GM12872 (cell line): ENCODE measurements around the gene DDX56.

Experiments used
- TF ChIP-seq, protein P1 (sequence below): IDR thresholded peaks from 3 replicates; pipeline ENCODE4 v1.5.1; 2011; ENCODE audit warnings: low read depth, mild to moderate bottlenecking, low read length, moderate library complexity; ENCODE audit not compliant: insufficient read depth

DDX56 gene

DNA sequence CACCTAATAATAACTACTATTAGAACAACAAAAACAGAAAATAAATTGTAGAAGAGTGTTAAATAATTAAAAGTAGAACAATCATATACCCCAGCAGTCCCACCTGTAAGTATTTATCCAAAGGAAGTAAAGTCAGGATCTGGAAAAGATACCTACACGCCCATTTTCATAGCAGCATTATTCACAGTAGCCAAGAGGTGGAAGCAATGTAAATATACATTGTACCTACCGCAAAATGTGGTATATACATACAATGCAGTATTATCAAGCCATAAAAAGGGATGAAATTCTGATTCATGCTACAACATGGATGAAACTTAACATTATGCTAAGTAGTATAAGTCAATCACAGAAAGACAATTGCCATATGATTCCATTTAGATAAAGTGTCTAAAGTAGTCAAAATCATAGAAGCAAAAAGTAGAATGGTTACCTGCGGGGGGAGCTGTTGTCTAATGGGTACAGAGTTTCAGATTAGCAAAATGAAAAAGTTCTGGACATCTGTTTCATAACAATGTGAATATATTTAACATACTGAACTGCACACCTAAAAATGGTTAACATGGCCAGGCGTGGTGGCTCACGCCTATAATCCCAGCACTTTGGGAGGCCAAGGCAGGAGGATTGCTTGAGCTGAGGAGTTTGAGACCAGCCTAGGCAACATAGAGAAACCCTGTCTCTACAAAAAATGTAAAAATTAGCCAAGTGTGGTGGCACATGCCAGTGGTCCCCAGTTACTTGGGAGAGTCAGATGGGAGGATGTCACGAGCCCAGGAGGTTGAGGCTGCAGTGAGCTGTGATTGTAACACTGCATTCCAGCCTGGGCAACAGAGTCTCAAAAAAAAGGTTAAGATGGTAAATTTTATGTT, 14.4 kb upstream of the DDX56 start:
- TF ChIP-seq, protein P1, sequence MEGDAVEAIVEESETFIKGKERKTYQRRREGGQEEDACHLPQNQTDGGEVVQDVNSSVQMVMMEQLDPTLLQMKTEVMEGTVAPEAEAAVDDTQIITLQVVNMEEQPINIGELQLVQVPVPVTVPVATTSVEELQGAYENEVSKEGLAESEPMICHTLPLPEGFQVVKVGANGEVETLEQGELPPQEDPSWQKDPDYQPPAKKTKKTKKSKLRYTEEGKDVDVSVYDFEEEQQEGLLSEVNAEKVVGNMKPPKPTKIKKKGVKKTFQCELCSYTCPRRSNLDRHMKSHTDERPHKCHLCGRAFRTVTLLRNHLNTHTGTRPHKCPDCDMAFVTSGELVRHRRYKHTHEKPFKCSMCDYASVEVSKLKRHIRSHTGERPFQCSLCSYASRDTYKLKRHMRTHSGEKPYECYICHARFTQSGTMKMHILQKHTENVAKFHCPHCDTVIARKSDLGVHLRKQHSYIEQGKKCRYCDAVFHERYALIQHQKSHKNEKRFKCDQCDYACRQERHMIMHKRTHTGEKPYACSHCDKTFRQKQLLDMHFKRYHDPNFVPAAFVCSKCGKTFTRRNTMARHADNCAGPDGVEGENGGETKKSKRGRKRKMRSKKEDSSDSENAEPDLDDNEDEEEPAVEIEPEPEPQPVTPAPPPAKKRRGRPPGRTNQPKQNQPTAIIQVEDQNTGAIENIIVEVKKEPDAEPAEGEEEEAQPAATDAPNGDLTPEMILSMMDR, result peak; percentile 63

DNA sequence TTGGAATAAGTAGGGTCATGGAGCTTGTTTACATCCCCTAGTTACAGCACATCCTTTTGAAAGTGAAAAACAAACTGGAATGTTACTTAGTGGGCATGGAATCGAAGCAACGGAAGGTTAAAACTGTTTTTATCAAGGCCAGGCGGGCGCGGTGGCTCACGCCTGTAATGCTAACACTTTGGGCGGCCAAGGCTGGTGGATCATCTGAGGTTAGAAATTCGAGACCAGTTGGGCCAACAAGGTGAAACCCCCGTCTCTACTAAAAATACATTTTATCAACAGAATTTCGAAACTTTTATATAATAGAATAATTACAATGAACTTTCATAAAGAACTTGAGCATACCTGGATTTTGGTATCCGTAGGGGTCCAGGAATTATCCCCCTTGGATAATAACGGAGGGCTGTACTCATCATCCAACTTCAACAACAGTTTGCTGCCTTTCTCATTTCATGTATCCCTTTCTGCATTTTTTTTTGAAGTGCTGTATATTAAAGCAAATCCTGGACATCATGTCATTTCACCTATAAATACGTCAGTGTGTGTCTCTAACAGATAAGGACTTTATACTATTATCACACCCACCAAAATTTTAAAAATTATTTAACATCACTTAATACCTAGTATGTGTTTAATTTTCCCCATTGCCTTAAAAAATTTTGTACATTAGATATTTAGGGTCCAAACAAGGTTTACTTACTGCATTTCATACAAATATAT, 9.6 kb upstream of the DDX56 start:
- TF ChIP-seq, protein P1, result no peak

DNA sequence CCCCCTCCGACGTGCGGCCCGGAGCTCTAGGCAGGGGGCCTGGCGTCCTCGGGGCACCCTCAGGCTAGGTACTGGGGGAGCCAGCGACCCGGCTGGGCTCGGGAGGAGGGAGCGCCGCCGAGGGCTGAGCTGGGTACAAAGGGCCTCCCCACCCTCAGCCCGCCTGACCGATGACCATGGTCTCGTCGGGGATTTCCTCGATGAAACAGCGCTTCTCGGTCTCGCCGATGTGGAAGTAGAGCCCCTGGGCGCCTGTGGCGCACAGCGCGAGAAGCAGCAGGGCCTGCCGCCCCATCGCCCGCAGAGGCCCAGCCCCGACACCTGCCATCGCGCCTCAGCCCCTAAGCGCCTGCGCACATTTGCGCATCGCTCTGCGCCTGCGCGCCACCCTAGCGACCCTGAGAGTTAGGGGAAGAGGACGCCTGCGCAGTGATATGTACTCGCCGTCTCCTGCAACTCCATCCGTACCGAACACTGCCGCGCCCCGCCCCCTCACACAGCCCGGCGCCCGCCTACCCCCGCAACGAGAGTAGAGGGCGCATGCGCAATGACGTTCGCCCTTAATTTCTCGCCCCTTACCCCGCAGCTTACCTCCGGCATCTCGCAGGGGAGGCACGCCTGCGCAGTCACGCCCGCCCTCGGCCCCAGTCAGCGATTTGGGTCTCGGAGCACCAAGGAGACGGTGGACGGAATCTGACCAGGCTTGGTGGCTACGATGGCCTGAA, 8.3 kb upstream of the DDX56 start, which contains the start of gene TMED4:
TMED4 (minus strand) TSS at position 353 of the 725 bp plus-strand sequence; CDS start at position 328, 25 bp downstream.
- TF ChIP-seq, protein P1, result no peak

DNA sequence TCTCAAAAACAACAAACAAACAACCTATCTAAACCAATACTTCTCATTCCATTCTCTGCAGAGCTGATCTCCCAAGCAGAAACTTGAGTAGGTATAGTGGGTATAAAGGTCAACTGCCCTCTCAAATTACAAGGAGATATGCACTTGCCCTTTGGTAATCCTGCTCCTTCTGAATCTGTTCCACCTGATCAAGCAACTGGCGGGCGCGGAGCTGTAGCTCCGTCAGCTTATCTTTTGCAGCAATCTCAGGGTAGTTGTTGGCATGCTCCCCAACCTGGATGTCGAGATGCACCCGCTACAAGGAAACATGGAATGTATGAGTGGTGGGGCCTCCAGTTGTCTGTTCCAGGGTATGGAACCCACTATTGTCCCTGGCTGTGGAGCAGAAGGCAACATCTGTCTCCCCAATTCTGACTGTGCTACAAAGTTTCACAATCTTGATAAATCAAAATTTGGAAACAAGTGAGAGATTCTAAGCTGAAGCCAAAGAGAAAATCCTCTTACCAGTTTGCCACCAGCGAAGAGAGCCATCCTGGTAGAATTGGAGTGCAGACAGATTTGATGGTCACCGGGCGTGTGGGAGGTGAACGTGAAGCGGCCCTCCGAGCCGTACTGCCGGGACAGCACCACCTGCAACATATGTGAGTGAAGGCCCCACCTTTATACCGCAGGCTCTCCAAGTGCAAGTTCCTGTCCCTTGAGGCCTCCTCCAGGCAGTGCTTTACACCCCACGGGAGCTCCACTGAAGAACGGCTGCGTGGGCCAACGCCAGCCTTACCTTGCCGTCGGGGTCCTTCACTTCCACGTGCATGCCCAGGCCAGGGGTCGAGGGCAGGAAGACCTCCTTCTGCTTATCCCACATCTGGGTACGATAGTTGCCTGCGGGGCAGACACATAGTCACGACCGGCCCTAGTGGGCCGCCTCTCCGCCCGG, 7.5 kb upstream of the DDX56 start:
- TF ChIP-seq, protein P1, result no peak

DNA sequence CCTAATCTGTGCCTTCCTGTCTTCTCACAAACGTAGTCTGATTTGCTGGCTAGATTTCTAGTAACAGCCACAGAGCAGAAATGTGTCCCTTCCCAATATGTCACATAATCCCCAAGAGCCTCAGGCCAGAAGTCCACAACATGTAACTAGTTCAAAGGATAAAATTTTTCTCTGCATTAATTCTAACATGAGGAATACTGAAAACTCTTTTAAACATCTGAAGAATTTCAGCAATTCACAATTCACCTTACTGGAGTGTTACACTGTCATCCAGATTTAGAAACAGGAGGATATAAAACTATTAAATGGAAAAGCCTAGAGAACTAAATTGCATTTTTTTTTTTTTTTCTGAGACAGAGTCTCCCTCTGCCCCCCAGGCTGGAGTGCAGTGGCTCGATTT, 2.5 kb upstream of the DDX56 start:
- TF ChIP-seq, protein P1, result no peak

DNA sequence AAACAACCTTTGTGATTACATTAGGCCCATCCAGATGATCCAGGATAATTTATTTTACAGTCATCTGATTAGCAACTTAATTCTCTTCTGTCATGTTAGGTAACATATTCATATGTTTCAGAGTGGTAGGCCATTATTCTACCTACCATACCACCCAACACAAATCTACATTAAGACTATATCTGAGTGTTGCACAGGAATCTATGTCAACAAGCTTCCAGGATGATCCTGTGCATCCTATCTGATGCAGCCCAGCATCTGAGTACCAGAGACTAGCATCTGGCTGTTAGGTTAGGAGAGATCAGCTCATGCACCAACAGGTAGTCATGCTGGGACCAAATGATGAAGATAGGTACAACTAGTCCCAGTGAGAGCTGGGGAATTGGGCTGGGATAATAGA, 1.3 kb upstream of the DDX56 start:
- TF ChIP-seq, protein P1, result no peak
